Choroid plexus epithelial cell (primary cell): ENCODE results near the gene TMPRSS13.

ENCODE experiments used
- DNase-seq: peaks from one replicate; pipeline ENCODE4 v3.0.0-alpha.2; 2010; ENCODE audit warnings: low read depth
- H3K4me3 ChIP-seq: 2 replicates; pipeline ENCODE4 v1.5.1; 2011; ENCODE audit warnings: low read depth, mild to moderate bottlenecking, control low read depth, low read length, moderate library complexity
- TF ChIP-seq, protein P1 (sequence below): conservative IDR thresholded peaks from 2 replicates; pipeline ENCODE4 v1.5.1; 2011; ENCODE audit warnings: low read depth, mild to moderate bottlenecking, control low read depth, inconsistent platforms, low read length, moderate library complexity

Gene TMPRSS13

DNA sequence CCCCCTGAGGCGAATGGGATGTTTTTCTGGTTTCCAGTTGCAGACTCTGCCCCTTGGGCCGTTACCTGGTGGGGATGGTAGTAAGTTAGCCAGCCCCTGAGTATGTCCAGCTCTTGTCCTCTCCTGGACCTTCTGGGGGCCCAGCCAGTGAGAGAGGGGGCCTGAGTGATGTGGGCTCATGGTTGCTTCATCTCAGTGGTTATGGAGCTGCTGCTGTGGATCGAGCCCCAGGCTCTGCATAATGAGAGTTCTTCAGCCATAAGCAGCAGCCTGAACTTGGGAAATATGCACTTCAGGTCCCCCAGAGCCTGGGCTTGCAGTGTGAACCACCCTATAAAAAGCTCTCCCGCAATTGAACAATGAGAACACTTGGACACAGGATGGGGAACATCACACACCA is 5.9 kb downstream of the TMPRSS13 start:
- H3K4me3 ChIP-seq = no peak overlapping the region
- DNase-seq = no peak
- TF ChIP-seq, protein P1, sequence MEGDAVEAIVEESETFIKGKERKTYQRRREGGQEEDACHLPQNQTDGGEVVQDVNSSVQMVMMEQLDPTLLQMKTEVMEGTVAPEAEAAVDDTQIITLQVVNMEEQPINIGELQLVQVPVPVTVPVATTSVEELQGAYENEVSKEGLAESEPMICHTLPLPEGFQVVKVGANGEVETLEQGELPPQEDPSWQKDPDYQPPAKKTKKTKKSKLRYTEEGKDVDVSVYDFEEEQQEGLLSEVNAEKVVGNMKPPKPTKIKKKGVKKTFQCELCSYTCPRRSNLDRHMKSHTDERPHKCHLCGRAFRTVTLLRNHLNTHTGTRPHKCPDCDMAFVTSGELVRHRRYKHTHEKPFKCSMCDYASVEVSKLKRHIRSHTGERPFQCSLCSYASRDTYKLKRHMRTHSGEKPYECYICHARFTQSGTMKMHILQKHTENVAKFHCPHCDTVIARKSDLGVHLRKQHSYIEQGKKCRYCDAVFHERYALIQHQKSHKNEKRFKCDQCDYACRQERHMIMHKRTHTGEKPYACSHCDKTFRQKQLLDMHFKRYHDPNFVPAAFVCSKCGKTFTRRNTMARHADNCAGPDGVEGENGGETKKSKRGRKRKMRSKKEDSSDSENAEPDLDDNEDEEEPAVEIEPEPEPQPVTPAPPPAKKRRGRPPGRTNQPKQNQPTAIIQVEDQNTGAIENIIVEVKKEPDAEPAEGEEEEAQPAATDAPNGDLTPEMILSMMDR = no peak

DNA sequence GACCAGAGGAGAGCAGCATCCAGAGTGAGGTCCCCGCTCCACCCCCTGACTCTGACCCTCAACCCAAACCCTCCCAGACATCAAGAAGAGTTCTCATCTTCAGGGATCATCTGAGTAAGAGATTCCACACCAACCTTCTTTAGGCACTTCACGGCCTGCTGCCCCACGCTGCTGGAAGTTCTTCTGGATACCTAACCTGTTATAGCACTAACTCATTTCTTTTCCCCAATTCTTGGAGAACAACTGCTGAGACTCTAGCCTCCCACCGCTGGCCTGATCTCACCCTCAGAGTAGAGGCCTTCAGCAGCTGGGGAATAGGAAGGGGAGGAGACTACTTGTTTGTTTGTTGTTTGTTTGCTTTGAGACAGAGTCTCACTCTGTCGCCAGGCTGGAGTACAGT is 7.3 kb downstream of the TMPRSS13 start:
- TF ChIP-seq, protein P1 = no peak
- no peak for DNase-seq
- no peak overlapping the region for H3K4me3 ChIP-seq

GRCh38 chr11:117921456-117921855 is 7.7 kb downstream of the TMPRSS13 start:
- TF ChIP-seq, protein P1 = no peak
- no peak for DNase-seq
- no peak overlapping the region for H3K4me3 ChIP-seq

GRCh38 chr11:117919781-117920221 is 9.4 kb downstream of the TMPRSS13 start:
- DNase-seq = no peak

DNA sequence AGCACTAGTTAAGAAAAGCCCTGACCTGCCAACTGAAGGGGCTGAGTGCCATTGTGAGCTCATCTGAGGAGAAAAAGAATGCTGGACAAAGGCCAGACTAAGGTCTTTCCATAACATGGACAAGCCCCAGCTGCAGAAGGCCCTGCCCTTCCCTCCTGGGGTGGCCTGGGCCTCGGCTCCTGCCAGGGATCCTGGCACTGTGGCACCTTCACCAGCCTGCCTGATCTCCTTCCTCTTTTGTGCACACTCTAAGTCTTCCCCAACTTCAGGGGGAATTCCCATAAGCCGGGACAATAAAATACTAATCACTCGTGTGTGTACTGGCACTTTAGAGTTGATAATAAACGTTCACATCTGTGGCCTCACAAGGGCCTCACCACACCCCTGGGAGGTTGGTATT is 9.9 kb downstream of the TMPRSS13 start:
- no peak overlapping the region for H3K4me3 ChIP-seq
- TF ChIP-seq, protein P1 = no peak

More at GRCh38 chr11:117919781-117920221, 9.4 kb downstream of the TMPRSS13 start:
- TF ChIP-seq, protein P1 = no peak
- no peak overlapping the region for H3K4me3 ChIP-seq

DNA sequence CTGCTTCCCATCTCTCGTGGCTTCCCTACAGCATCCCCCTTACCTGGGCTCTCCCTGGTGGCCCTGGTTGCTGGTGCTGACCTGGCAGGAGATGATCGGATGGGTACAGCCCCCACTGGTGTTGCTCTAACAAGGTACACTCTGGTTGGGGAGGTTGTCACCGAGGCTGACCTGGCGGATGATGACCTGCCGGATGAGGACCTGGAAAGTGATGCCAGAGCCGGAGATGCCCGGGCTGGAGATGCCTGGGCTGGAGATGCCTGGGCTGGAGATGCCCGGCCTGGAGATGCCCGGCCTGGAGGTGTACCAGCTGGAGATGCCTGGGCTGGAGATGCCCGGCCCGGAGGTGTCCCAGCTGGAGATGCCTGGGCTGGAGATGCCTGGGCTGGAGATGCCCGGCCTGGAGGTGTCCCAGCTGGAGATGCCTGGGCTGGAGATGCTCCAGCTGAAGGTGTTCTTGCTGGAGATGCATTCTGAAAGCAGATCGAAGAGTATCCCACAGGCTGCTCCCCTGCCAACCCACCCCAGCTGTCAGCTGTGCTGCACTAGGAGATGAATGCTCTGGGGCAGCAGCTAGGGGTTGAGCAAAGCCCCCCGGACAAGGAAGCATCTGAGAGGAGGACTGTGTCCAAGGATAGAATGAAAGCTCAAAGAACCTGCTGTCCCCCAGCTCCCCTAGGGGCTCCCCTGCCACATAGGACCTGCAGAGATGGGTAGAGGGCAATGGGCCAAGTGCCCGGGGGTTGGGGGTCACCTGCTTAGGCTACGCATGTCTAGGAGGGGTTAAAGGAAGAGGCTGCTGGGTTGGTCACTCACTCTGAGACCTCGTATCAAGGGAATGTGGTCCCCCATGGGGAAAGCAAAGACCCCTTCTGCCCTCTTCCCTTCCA is 10.6 kb downstream of the TMPRSS13 start:
- TF ChIP-seq, protein P1 = no peak
- DNase-seq = no peak
- H3K4me3 ChIP-seq = no peak overlapping the region

More for the DNA sequence above, 9.9 kb downstream of the TMPRSS13 start:
- DNase-seq = no peak
